ENCODE results near the gene ABCB8. TPM values are rescaled to one million over a fixed set of nuclear protein-coding genes. Genes with fewer than 3 reads are reported as not detected.

Gene ABCB8
- total and polyA plus RNA-seq, 9 of the 15 experiments (the other 6 are each of a cell fraction or from before 2014, with no cell fraction given) = 7.6 to 106 (median 36.3) TPM

DNA sequence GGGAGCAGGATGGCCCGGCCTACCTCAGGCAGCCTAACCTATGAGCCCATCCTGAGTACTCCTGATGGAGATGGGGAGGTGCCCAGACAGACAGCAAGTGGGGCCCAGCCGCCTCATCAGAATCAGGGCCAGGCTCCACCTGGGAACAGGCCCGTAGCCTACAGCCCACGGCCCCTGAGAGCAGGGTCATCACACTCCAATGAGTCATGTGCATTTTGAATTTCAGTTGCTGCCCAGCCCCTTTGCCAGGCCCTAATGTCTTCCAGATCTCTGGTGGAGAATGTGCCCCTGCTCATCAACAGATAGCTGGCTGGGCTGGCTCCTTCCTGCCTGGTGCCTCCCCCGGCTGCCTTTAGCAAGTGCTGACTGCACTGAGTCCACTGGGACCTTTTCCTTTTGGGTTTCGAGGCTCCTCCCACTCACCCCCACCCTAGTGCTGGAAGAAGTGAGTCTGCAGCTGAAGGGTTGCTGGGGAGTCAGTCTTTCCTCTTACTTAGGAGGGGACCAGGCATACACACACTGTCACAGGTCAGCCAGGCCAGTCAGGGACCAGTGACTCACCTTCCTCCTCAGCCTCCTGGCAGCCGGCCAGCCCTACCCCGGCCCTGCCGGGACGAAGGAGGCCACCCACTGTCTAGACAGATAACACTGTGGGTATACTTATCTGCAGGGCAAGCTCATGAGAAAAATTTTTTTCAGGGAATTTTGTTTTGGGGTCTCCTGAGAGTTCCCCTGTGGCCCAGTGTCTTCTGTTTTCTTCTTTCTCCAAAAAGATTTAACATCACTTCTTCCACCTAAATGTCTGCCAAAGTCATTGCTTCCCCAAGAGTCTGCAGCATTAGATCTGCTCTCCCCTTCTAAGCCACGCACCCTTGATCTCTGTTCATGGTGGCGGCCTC is 10.9 kb downstream of the ABCB8 start (continued):
- TF ChIP-seq, protein P1, sequence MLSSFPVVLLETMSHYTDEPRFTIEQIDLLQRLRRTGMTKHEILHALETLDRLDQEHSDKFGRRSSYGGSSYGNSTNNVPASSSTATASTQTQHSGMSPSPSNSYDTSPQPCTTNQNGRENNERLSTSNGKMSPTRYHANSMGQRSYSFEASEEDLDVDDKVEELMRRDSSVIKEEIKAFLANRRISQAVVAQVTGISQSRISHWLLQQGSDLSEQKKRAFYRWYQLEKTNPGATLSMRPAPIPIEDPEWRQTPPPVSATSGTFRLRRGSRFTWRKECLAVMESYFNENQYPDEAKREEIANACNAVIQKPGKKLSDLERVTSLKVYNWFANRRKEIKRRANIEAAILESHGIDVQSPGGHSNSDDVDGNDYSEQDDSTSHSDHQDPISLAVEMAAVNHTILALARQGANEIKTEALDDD (IDR thresholded peaks at IDR 0.05) = peak; percentile 87; the same call in 1 of the 2 replicates
- TF ChIP-seq SAFB2 (IDR thresholded peaks at IDR 0.05; ENCODE audit: borderline replicate concordance, low read depth, low read length, severe bottlenecking) (no peak), ZBTB1 (CRISPR knock-in tag; IDR thresholded peaks at IDR 0.05; ENCODE audit: borderline replicate concordance, low read depth) (no peak), ZBTB8A (IDR thresholded peaks at IDR 0.05; ENCODE audit: partially characterized antibody) (no peak), DACH1 (IDR thresholded peaks at IDR 0.05; ENCODE audit: partially characterized antibody) (peak; percentile 47), SMAD2 (IDR thresholded peaks at IDR 0.05; ENCODE audit: low read depth, low read length) (no peak), U2AF1 (optimal IDR thresholded peaks at IDR 0.05; ENCODE audit: low read depth, low read length) (no peak), NCOA2 (IDR thresholded peaks at IDR 0.05; ENCODE audit: partially characterized antibody in 2 of 2) (no peak), ZNF586 (CRISPR knock-in tag; conservative IDR thresholded peaks at IDR 0.05) (no peak), PHF8 (IDR thresholded peaks at IDR 0.05; ENCODE audit: borderline replicate concordance, low read length) (peak; percentile 36; the same call in 1 of the 2 replicates), STAT5B (CRISPR knock-in tag; IDR thresholded peaks at IDR 0.05) (no peak), MXI1 (IDR thresholded peaks at IDR 0.05; ENCODE audit: low read depth, low read length) (no peak; the same call in 1 of the 2 replicates), NCOA6 (IDR thresholded peaks at IDR 0.05) (no peak), ARID2 (IDR thresholded peaks at IDR 0.05) (no peak), ILF3 (IDR thresholded peaks at IDR 0.05; ENCODE audit: borderline replicate concordance) (no peak), RUNX1 (IDR thresholded peaks at IDR 0.05; ENCODE audit: low read depth) (peak; percentile 37; the same call in 1 of the 2 replicates)
- TF ChIP-seq, protein P2, sequence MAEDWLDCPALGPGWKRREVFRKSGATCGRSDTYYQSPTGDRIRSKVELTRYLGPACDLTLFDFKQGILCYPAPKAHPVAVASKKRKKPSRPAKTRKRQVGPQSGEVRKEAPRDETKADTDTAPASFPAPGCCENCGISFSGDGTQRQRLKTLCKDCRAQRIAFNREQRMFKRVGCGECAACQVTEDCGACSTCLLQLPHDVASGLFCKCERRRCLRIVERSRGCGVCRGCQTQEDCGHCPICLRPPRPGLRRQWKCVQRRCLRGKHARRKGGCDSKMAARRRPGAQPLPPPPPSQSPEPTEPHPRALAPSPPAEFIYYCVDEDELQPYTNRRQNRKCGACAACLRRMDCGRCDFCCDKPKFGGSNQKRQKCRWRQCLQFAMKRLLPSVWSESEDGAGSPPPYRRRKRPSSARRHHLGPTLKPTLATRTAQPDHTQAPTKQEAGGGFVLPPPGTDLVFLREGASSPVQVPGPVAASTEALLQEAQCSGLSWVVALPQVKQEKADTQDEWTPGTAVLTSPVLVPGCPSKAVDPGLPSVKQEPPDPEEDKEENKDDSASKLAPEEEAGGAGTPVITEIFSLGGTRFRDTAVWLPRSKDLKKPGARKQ (CRISPR knock-in tag; IDR thresholded peaks at IDR 0.05) = no peak
- TF ChIP-seq, protein P3, sequence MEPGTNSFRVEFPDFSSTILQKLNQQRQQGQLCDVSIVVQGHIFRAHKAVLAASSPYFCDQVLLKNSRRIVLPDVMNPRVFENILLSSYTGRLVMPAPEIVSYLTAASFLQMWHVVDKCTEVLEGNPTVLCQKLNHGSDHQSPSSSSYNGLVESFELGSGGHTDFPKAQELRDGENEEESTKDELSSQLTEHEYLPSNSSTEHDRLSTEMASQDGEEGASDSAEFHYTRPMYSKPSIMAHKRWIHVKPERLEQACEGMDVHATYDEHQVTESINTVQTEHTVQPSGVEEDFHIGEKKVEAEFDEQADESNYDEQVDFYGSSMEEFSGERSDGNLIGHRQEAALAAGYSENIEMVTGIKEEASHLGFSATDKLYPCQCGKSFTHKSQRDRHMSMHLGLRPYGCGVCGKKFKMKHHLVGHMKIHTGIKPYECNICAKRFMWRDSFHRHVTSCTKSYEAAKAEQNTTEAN (CRISPR knock-in tag; IDR thresholded peaks at IDR 0.05) = peak; percentile 26; the same call in 1 of the 2 replicates
- TF ChIP-seq, protein P4, sequence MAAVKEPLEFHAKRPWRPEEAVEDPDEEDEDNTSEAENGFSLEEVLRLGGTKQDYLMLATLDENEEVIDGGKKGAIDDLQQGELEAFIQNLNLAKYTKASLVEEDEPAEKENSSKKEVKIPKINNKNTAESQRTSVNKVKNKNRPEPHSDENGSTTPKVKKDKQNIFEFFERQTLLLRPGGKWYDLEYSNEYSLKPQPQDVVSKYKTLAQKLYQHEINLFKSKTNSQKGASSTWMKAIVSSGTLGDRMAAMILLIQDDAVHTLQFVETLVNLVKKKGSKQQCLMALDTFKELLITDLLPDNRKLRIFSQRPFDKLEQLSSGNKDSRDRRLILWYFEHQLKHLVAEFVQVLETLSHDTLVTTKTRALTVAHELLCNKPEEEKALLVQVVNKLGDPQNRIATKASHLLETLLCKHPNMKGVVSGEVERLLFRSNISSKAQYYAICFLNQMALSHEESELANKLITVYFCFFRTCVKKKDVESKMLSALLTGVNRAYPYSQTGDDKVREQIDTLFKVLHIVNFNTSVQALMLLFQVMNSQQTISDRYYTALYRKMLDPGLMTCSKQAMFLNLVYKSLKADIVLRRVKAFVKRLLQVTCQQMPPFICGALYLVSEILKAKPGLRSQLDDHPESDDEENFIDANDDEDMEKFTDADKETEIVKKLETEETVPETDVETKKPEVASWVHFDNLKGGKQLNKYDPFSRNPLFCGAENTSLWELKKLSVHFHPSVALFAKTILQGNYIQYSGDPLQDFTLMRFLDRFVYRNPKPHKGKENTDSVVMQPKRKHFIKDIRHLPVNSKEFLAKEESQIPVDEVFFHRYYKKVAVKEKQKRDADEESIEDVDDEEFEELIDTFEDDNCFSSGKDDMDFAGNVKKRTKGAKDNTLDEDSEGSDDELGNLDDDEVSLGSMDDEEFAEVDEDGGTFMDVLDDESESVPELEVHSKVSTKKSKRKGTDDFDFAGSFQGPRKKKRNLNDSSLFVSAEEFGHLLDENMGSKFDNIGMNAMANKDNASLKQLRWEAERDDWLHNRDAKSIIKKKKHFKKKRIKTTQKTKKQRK (IDR thresholded peaks at IDR 0.05; ENCODE audit: borderline replicate concordance, low read depth, low read length) = no peak

Measured in K562 (cell line).